Small intestine (tissue), 7 donors: ENCODE results near the gene PPARGC1A. TPM values are rescaled to one million over a fixed set of nuclear protein-coding genes. Genes with fewer than 3 reads are reported as not detected.

Experiments
- DNase-seq, 2 donors: peaks; one replicate each; pipeline versions ENCODE4 v3.0.0 to v3.0.0-alpha.2; 2013
- FAIRE-seq: peaks from 2 replicates; lab custom pipeline; 2012; peaks lifted over from hg19 to GRCh38; lab: Jason Lieb, UNC
- H3K27ac ChIP-seq, 3 donors: one replicate each; pipeline ENCODE4 v1.5.1; 2013; ENCODE audit warnings: low read length in 2 of 3, mild to moderate bottlenecking in 2 of 3, control low read depth in 1 of 3, inconsistent platforms in 1 of 3, low read depth in 1 of 3, moderate library complexity in 1 of 3
- H3K27me3 ChIP-seq, 3 donors: one replicate each; pipeline ENCODE4 v1.6.1; 2013; ENCODE audit warnings: low read length in 3 of 3, inconsistent platforms in 1 of 3; ENCODE audit not compliant: control insufficient read depth in 3 of 3, insufficient read depth in 3 of 3
- H3K36me3 ChIP-seq, 3 donors: one replicate each; pipeline ENCODE4 v1.6.1; 2013; ENCODE audit warnings: low read length in 3 of 3, inconsistent platforms in 1 of 3, low read depth in 1 of 3, mild to moderate bottlenecking in 1 of 3, moderate library complexity in 1 of 3; ENCODE audit not compliant: control insufficient read depth in 3 of 3, insufficient read depth in 2 of 3
- H3K4me1 ChIP-seq, 3 donors: one replicate each; pipeline ENCODE4 v1.6.1; 2013; ENCODE audit warnings: low read length in 2 of 3, inconsistent platforms in 1 of 3, low read depth in 1 of 3, mild to moderate bottlenecking in 1 of 3, moderate library complexity in 1 of 3; ENCODE audit not compliant: control insufficient read depth in 3 of 3, insufficient read depth in 2 of 3
- H3K4me3 ChIP-seq, 3 donors: one replicate each; pipeline ENCODE4 v1.5.1; 2013; ENCODE audit warnings: low read length in 3 of 3, control low read depth in 1 of 3, inconsistent platforms in 1 of 3, low read depth in 1 of 3, mild to moderate bottlenecking in 1 of 3, moderate library complexity in 1 of 3
- H3K9me3 ChIP-seq, 2 donors: one replicate each; pipeline ENCODE4 v1.6.1; 2013; ENCODE audit warnings: low read depth in 1 of 2, low read length in 1 of 2; ENCODE audit not compliant: control insufficient read depth in 2 of 2, insufficient read depth in 1 of 2
- WGBS, 3 donors: extraction: QIAGEN DNeasy Blood & Tissue Kit; methylation state at CpG; one replicate each; pipeline ENCODE4 v1.1.7; 2013; 5-methylcytosine and 5-hydroxymethylcytosine counted together
- polyA plus RNA-seq, 4 donors: library from polyadenylated mRNA; stranded (reverse) in 3 of 4; unstranded in 1 of 4; fragments of 200-250 nt in 3 of 4; fragments of 120-200 nt in 1 of 4; gene quantifications; one replicate each; pipeline versions ENCODE4 v1.2.1 to v1.2.3, GENCODE V29; 2013
- donor health status: healthy with polysubstance abuse.
- donor health status: control.
- donor health status: control.
- donor health status: Bipolar disorder and iron deficiency.
- donor health status: healthy.

PPARGC1A gene
- polyA plus RNA-seq, 4 donors, result 2.6 to 8.1 (median 5.1) TPM

GRCh38 chr4:23930750-23931488 is 41.1 kb upstream of the PPARGC1A start:
- H3K27ac ChIP-seq, result peak overlapping the region; percentile 51 to 67 (median 55)
- peaks cover 0 to 6% of the 10 kb centered on the region in 2 donors for H3K9me3 ChIP-seq
- no peaks in the 10 kb centered on the region for H3K27me3 ChIP-seq
- DNase-seq, result peak; percentile 86 to 94
- no peak overlapping the region for H3K4me3 ChIP-seq
- peaks cover 0 to 14% (median 0%) of the 10 kb centered on the region in 3 donors for H3K4me1 ChIP-seq
- WGBS, 3 donors, result 50 to 60% (median 60%) methylated on average over 10 of the region's 10 CpGs
- FAIRE-seq, result no peak
- H3K36me3 ChIP-seq, result no peaks in the 10 kb centered on the region

- Histone ChIP-seq H3K9me3 (peaks cover 0 to 6% of the 10 kb centered on the region in 2 donors), H3K4me1 (peaks cover 0 to 14% (median 0%) of the 10 kb centered on the region in 3 donors), H3K36me3 (no peaks in the 10 kb centered on the region), H3K27me3 (no peaks in the 10 kb centered on the region), H3K27ac (no peak overlapping the region), H3K4me3 (no peak overlapping the region)
- DNase-seq (no peak), FAIRE-seq (no peak)
- WGBS, 3 donors, result 82 to 87% (median 86%) methylated on average over 3 of the region's 3 CpGs
These were observed 39.4 kb upstream of the PPARGC1A start for GRCh38 chr4:23929248-23929647.

GRCh38 chr4:23924556-23924955 is 34.7 kb upstream of the PPARGC1A start:
- H3K27me3 ChIP-seq, result no peaks in the 10 kb centered on the region
- no peaks in the 10 kb centered on the region for H3K9me3 ChIP-seq
- DNase-seq (no peak), FAIRE-seq (no peak)
- peaks cover 2 to 9% (median 7%) of the 10 kb centered on the region in 3 donors for H3K4me1 ChIP-seq
- no peak overlapping the region for H3K4me3 ChIP-seq
- no peak overlapping the region for H3K27ac ChIP-seq
- H3K36me3 ChIP-seq, result no peaks in the 10 kb centered on the region
- WGBS, 3 donors, result 91 to 95% (median 92%) methylated on average over 4 of the region's 4 CpGs

GRCh38 chr4:23923840-23924239 is 34.0 kb upstream of the PPARGC1A start:
- Histone ChIP-seq H3K4me1 (peaks cover 2 to 9% (median 7%) of the 10 kb centered on the region in 3 donors), H3K36me3 (no peaks in the 10 kb centered on the region), H3K9me3 (no peaks in the 10 kb centered on the region), H3K4me3 (no peak overlapping the region), H3K27me3 (no peaks in the 10 kb centered on the region), H3K27ac (no peak overlapping the region)
- FAIRE-seq, result no peak
- DNase-seq, result peak in 1 of 2 donors; percentile 17

DNA sequence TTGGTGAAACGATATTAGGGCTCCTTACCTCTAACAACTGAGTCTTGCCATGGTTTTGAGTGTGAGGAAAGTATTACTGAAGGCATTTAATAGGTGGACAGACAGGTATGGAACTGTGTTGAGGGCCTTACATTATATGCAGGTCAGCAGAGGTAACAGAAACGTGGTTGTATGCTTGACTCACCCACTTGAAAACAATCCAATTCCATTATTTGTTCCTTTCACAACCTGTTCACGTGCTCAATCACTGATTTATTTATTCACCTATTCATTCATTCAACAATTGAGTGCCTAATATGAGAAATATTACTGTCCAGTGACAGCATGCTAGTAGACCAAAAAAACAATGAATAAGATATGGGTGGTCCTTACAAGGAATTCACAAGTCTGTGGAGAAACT is 33.3 kb upstream of the PPARGC1A start:
- no peak for FAIRE-seq
- Histone ChIP-seq H3K4me1 (peaks cover 2 to 9% (median 7%) of the 10 kb centered on the region in 3 donors), H3K27me3 (no peaks in the 10 kb centered on the region), H3K27ac (peak overlapping the region in 1 of 3 donors; percentile 24), H3K36me3 (no peaks in the 10 kb centered on the region), H3K9me3 (no peaks in the 10 kb centered on the region), H3K4me3 (no peak overlapping the region)
- peak in 1 of 2 donors; percentile 44 for DNase-seq
- WGBS, 3 donors, result 29 to 58% (median 31%) methylated on average over 3 of the region's 3 CpGs

DNA sequence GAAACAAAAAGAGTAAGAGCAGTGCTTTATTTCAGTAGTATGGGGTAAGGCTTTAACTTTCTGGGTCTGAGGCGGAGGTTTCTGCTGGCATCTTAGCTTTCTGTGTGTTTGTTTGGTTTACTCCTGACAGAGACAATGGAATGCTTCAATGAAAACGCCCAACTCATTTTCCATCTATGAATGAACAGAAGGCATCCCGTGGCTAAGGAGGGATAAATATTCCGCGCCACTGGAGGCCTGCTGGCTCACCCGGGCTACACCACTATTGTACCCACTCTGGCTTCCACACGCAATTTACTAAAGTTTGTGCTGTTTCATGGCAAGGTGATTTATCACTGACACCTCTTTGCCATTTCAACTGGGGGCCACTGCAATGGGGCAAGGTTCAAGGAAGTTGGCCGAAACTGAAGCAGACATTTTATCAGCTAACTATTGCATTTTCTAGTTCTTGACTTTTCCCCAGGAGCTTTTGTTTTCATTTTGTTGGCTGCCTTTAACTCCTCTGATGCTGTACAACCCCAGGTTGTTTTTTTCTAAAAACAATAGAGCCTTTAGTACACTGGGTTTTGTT is 32.8 kb upstream of the PPARGC1A start:
- no peak overlapping the region for H3K4me3 ChIP-seq
- H3K4me1 ChIP-seq, result peaks cover 2 to 9% (median 7%) of the 10 kb centered on the region in 3 donors
- WGBS, 3 donors, result 76 to 84% (median 82%) methylated on average over 8 of the region's 8 CpGs
- FAIRE-seq (no peak), DNase-seq (no peak)
- no peaks in the 10 kb centered on the region for H3K9me3 ChIP-seq
- H3K36me3 ChIP-seq, result no peaks in the 10 kb centered on the region
- H3K27me3 ChIP-seq, result no peaks in the 10 kb centered on the region
- H3K27ac ChIP-seq, result peak overlapping the region in 1 of 3 donors; percentile 24

DNA sequence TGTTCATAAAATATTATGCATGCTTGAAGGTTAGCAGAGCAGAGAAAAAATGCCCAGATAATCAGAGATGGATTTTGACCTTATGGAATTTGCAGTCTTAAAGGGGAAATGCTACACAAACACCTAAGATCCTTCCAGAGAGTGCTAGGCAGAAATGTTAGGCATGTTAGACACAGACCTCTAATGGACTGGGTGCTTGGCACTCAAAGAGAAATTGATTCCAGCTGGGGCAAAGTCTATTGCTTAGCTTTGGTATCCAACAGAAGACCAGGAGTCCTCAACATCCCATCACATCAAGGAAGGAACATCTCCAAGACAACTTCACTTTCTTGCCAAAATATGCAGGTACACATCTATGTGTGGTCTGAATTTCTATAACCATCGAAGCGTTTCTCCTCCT is 32.2 kb upstream of the PPARGC1A start:
- Histone ChIP-seq H3K27me3 (no peaks in the 10 kb centered on the region), H3K4me3 (no peak overlapping the region), H3K4me1 (peaks cover 2 to 9% (median 7%) of the 10 kb centered on the region in 3 donors), H3K36me3 (no peaks in the 10 kb centered on the region), H3K27ac (peak overlapping the region in 1 of 3 donors; percentile 24), H3K9me3 (no peaks in the 10 kb centered on the region)
- DNase-seq (peak; percentile 35 to 77), FAIRE-seq (no peak)
- 87 to 98% (median 96%) methylated on average over 2 of the region's 2 CpGs for WGBS, 3 donors

GRCh38 chr4:23921447-23921845 is 31.6 kb upstream of the PPARGC1A start:
- Histone ChIP-seq H3K4me1 (peaks cover 2 to 9% (median 7%) of the 10 kb centered on the region in 3 donors), H3K36me3 (no peaks in the 10 kb centered on the region), H3K9me3 (no peaks in the 10 kb centered on the region), H3K4me3 (peak overlapping the region in 1 of 3 donors; percentile 44), H3K27me3 (no peaks in the 10 kb centered on the region), H3K27ac (peak overlapping the region in 1 of 3 donors; percentile 82)
- 22 to 80% (median 29%) methylated on average over 6 of the region's 6 CpGs for WGBS, 3 donors
- FAIRE-seq, result no peak
- peak in 1 of 2 donors; percentile 16 for DNase-seq
